GM12875 (cell line): ENCODE data around the gene PHKA2.
"Not testable (repeated sequence)": the region's sequence is repeated elsewhere in the genome, so short reads cannot be mapped to it uniquely, and the experiment has no call there.

Experiments used
- H3K4me3 ChIP-seq: one replicate; pipeline ENCODE4 v1.5.1; 2011; ENCODE audit warnings: low read depth, low read length, control low read depth
- CTCF ChIP-seq: IDR thresholded peaks from 2 replicates; pipeline ENCODE4 v1.5.1; 2011; ENCODE audit warnings: low read depth, mild to moderate bottlenecking, control low read depth, inconsistent platforms, low read length, moderate library complexity, borderline replicate concordance; ENCODE audit not compliant: insufficient read depth

PHKA2 gene

GRCh38 chrX:18995221-18995620, 11.3 kb upstream of the PHKA2 start:
- TF ChIP-seq CTCF = no peak
- no peak overlapping the region for H3K4me3 ChIP-seq

- no peak for TF ChIP-seq CTCF
- H3K4me3 ChIP-seq = no peak overlapping the region
These were observed 10.8 kb upstream of the PHKA2 start for GRCh38 chrX:18994713-18995112.

- H3K4me3 ChIP-seq = no peak overlapping the region
- no peak for TF ChIP-seq CTCF
These were observed 8.9 kb upstream of the PHKA2 start for GRCh38 chrX:18992829-18993228.

GRCh38 chrX:18985186-18985435, 1.2 kb upstream of the PHKA2 start:
- H3K4me3 ChIP-seq = peak overlapping the region; percentile 78
- TF ChIP-seq CTCF = no peak

GRCh38 chrX:18984381-18985185, 669 bp upstream of the PHKA2 start:
- H3K4me3 ChIP-seq = peak overlapping the region; percentile 78
- TF ChIP-seq CTCF = 0 out of 2 replicates have a peak, but pooled peaks have one; percentile 4

GRCh38 chrX:18981124-18981807, 2.6 kb downstream of the PHKA2 start:
- H3K4me3 ChIP-seq = no peak overlapping the region
- no peak for TF ChIP-seq CTCF

GRCh38 chrX:18980262-18980661, 3.7 kb downstream of the PHKA2 start:
- not testable (repeated sequence) for H3K4me3 ChIP-seq
